ENCODE data around the gene EPX.
"Not testable (repeated sequence)": the region's sequence is repeated elsewhere in the genome, so short reads cannot be mapped to it uniquely, and the experiment has no call there.

EPX gene, protein sequence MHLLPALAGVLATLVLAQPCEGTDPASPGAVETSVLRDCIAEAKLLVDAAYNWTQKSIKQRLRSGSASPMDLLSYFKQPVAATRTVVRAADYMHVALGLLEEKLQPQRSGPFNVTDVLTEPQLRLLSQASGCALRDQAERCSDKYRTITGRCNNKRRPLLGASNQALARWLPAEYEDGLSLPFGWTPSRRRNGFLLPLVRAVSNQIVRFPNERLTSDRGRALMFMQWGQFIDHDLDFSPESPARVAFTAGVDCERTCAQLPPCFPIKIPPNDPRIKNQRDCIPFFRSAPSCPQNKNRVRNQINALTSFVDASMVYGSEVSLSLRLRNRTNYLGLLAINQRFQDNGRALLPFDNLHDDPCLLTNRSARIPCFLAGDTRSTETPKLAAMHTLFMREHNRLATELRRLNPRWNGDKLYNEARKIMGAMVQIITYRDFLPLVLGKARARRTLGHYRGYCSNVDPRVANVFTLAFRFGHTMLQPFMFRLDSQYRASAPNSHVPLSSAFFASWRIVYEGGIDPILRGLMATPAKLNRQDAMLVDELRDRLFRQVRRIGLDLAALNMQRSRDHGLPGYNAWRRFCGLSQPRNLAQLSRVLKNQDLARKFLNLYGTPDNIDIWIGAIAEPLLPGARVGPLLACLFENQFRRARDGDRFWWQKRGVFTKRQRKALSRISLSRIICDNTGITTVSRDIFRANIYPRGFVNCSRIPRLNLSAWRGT

GRCh38 chr17:58192612-58193011, at the start of gene EPX:
Gene EPX (plus strand): TSS chr17:58192726. CDS start chr17:58192847, 121 bp downstream.
- DNase-seq (ENCODE audit: low read depth, low spot score) = no peak
- CTCF ChIA-PET = no interaction called here
- H3K4me3 ChIP-seq (ENCODE audit: low read depth, low read length) = no peak within 1 kb of the TSS
- TF ChIP-seq, protein P1, sequence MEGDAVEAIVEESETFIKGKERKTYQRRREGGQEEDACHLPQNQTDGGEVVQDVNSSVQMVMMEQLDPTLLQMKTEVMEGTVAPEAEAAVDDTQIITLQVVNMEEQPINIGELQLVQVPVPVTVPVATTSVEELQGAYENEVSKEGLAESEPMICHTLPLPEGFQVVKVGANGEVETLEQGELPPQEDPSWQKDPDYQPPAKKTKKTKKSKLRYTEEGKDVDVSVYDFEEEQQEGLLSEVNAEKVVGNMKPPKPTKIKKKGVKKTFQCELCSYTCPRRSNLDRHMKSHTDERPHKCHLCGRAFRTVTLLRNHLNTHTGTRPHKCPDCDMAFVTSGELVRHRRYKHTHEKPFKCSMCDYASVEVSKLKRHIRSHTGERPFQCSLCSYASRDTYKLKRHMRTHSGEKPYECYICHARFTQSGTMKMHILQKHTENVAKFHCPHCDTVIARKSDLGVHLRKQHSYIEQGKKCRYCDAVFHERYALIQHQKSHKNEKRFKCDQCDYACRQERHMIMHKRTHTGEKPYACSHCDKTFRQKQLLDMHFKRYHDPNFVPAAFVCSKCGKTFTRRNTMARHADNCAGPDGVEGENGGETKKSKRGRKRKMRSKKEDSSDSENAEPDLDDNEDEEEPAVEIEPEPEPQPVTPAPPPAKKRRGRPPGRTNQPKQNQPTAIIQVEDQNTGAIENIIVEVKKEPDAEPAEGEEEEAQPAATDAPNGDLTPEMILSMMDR (IDR thresholded peaks at IDR 0.05; ENCODE audit: insufficient read depth, low read length, missing control alignments) = no peak
- POLR2A ChIA-PET = no interaction called here

DNA sequence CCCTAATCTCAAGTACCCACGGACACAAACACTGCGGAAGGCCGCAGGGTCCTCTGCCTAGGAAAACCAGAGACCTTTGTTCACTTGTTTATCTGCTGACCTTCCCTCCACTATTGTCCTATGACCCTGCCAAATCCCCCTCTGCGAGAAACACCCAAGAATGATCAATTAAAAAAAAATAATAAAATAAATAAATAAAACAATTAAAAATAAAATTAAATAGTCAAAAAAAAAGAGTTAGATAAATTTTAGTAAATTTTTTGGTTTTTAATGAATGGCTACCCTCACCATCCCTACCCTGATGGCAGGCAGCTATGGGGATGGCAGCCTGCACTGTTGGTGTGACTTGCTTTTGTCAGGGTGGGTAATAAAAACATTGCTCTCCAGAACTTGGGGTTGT, 49.2 kb upstream of the EPX start:
- POLR2A ChIA-PET; CTCF ChIA-PET; H3K4me3 ChIP-seq (ENCODE audit: low read depth, low read length); DNase-seq (ENCODE audit: low read depth, low spot score): not testable (repeated sequence)

DNA sequence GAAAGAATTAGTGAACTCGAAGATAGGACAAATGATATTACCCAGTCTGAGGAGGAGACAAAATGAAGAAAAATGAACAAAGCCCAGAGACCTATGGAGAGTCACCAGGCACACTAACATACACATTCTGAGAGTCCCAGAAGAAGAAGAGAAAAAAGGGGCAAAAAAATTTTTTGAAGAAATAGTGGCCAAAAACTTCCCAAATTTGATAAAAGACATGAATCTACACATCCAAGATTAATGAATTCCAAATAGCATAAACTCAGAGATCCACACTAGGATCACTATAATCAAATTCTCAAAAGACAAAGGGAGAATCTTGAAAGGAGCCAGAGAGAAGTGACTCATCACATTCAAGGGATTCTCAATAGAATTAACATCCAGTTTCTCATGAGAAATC, 47.7 kb upstream of the EPX start:
- ChIA-PET CTCF (no interaction called here), POLR2A (no interaction called here)
- no peak for DNase-seq (ENCODE audit: low read depth, low spot score)
- no peak overlapping the region for H3K4me3 ChIP-seq (ENCODE audit: low read depth, low read length)
- TF ChIP-seq, protein P1 (IDR thresholded peaks at IDR 0.05; ENCODE audit: insufficient read depth, low read length, missing control alignments) = no peak

DNA sequence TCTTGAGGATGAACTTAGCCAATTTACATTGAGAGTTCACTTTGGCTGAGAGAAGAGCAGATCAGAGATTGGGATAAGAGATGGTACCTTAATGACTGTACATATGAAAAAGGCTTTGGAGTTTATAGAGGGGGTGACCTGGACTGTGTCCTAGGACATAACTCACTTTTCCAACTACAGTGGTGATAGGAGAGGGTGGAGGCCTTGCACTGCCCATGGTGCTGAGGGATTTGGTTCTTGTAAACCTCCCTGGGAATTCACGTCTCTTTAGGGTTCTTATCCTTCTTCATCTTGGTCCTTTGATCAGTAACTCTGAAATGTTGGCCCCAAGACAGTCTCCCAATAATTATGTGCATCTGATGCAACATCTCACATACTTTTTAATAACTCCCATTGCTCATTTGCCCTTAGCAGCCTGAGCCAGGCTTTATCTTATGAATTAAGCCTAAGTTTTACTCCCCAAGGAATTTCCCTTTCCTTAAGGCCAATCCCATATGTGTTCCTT, 44.5 kb upstream of the EPX start, which contains the start of gene OR4D1:
OR4D1 (plus strand) TSS at position 455 of the 505 bp plus-strand sequence. CDS start 6,770 bp downstream, outside the sequence.
- CTCF ChIA-PET = no interaction called here
- POLR2A ChIA-PET = no interaction called here
- no peak for DNase-seq (ENCODE audit: low read depth, low spot score)

DNA sequence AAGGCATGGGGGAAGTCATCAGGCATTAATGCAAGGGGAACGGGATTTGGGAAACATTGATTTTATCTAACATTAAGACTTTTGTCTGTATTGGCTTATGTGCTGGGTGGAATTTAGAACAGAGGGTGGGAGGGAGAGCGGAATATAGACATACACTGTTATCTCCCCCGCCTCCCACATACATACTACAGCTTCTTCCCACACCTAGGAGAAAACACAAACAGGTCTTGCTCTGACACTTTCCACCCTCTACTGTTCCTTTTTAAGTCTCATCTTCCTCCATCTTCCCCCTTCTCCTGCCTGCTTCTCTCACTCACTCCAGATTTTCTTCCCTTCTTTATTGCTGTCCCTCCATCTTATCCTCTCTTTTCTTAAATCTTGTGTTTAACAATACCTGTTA, 43.9 kb upstream of the EPX start:
- POLR2A ChIA-PET = no interaction called here
- CTCF ChIA-PET = no interaction called here

More for the DNA sequence above, 44.5 kb upstream of the EPX start, which contains the start of gene OR4D1:
- H3K4me3 ChIP-seq (ENCODE audit: low read depth, low read length) = no peak within 1 kb of the TSS
- TF ChIP-seq, protein P1 (IDR thresholded peaks at IDR 0.05; ENCODE audit: insufficient read depth, low read length, missing control alignments) = no peak

DNA sequence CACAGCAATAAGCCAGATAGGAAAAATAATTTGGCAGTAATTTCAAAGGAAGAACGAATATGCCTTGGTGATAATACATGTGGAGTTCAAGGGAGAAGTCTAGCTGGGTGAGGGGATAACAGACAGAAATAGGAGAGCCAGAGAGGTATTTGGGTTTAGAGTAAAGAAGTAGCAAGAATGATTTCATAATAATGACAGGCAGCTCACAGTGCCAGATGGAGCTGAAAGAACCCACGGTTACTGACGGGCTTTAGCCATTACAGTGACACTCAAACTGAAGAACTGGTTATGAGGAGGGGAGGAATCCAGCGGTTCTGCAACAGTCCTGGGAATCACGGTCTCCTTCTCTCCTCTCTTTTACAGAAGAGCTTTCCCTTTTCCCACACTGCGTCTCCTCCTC, 42.1 kb upstream of the EPX start:
- CTCF ChIA-PET = no interaction called here
- POLR2A ChIA-PET = no interaction called here
- DNase-seq (ENCODE audit: low read depth, low spot score) = no peak
- no peak overlapping the region for H3K4me3 ChIP-seq (ENCODE audit: low read depth, low read length)
- TF ChIP-seq, protein P1 (IDR thresholded peaks at IDR 0.05; ENCODE audit: insufficient read depth, low read length, missing control alignments) = no peak

More for the DNA sequence above, 43.9 kb upstream of the EPX start:
- H3K4me3 ChIP-seq (ENCODE audit: low read depth, low read length) = no peak overlapping the region
- TF ChIP-seq, protein P1 (IDR thresholded peaks at IDR 0.05; ENCODE audit: insufficient read depth, low read length, missing control alignments) = no peak
- DNase-seq (ENCODE audit: low read depth, low spot score) = no peak
